SKM-1 (cell line): Measurements from ENCODE around the gene FLYWCH1.

Source experiments
- DNase-seq: peaks from one replicate; lab custom pipeline; 2025; ENCODE audit not compliant: unreplicated experiment; lab: John Stamatoyannopoulos, UW

The FLYWCH1 gene, protein sequence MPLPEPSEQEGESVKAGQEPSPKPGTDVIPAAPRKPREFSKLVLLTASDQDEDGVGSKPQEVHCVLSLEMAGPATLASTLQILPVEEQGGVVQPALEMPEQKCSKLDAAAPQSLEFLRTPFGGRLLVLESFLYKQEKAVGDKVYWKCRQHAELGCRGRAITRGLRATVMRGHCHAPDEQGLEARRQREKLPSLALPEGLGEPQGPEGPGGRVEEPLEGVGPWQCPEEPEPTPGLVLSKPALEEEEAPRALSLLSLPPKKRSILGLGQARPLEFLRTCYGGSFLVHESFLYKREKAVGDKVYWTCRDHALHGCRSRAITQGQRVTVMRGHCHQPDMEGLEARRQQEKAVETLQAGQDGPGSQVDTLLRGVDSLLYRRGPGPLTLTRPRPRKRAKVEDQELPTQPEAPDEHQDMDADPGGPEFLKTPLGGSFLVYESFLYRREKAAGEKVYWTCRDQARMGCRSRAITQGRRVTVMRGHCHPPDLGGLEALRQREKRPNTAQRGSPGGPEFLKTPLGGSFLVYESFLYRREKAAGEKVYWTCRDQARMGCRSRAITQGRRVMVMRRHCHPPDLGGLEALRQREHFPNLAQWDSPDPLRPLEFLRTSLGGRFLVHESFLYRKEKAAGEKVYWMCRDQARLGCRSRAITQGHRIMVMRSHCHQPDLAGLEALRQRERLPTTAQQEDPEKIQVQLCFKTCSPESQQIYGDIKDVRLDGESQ

DNA sequence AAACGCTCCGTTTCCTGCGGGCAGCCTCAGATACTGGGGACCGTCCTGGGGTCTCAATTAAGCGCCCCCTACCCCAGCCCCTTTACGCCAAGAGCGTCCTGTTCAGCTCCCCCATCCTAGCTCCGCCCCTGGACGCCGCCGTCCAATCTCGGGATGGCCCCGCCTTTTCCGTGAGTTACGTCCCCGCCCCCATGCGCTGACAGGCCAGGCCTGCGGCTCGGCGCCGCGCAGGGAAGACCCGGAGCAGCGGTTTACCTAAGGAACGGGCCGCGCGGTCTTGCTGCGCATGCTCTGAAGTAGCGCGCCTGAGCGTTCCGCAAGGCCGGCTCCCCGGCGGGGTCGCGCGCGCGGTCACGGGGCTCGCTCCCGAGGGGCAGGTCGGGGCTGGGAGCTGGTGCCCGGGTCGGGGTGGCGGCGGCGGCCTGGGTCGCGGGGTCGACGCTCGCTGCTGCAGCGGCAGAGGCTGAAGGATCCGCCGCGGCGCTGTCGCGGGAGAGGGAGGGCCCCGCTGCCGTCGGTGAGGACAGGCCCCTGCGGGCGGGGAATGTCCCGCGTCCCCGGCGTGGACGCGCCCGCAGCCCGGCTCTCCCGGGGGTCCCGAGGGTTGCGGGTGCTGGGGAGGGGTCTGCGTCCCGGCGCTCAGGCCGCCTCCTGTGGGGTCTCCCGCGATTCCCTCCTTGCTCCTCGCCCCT, at the start of gene FLYWCH1:
Gene FLYWCH1 (plus strand): TSS at position 294 of the 692 bp plus-strand sequence. CDS start 17,755 bp downstream, outside the sequence.
- peak; percentile 95 for DNase-seq

DNA sequence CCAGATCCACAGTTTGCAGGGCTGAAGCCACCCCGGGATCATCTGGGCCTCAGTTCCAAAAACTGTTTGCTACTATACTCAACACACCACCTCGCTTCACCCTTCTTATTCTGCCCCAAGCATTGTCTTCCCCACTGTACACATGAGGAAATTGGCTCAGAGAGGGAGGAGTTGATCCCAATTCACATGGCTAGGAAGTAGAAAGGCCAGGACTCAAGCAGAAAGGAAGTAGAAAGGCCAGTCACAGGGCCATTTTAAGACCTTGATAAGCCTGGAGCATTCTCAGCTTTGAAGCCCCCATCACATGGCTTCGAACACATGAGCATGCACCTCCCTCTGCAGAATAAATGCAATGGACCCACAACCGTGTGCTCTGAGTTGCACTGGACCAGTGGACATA, 46.1 kb upstream of the FLYWCH1 start:
- DNase-seq: no peak

DNA sequence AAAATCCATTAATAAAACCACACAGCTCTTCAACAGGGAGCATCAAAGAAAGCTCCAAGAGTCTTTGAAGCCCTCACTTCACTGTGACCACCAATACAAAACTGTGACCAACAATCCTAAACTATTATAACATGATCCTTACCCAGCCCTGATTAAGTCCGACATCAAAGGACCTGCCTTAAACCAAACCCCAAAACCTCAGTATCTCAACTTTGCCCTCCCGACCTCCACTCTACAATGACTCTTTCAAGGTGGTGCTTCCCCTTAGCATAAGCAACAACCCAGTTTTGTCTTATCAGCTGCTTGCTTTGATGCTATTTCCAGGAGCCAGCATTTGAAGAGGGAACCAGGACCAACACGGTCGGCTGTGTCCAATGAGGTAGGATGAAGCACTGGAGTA, 45.3 kb upstream of the FLYWCH1 start:
- no peak for DNase-seq

DNA sequence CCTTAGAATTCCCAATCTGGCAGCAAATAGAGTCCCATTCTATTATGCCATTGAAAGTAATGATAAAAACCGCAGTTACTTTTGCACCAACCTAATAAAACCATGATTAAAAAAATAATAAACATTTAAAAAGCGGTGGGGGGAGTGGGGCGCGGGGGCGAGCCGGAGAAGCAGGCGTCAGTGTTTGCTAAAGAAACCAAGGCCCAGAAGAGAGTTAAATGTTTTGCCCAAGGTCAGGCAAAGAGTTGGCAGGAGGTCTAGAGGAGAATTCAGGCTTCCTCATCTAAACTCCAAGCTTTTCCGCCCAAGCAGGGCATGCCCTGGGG, 44.1 kb upstream of the FLYWCH1 start:
- DNase-seq: no peak

DNA sequence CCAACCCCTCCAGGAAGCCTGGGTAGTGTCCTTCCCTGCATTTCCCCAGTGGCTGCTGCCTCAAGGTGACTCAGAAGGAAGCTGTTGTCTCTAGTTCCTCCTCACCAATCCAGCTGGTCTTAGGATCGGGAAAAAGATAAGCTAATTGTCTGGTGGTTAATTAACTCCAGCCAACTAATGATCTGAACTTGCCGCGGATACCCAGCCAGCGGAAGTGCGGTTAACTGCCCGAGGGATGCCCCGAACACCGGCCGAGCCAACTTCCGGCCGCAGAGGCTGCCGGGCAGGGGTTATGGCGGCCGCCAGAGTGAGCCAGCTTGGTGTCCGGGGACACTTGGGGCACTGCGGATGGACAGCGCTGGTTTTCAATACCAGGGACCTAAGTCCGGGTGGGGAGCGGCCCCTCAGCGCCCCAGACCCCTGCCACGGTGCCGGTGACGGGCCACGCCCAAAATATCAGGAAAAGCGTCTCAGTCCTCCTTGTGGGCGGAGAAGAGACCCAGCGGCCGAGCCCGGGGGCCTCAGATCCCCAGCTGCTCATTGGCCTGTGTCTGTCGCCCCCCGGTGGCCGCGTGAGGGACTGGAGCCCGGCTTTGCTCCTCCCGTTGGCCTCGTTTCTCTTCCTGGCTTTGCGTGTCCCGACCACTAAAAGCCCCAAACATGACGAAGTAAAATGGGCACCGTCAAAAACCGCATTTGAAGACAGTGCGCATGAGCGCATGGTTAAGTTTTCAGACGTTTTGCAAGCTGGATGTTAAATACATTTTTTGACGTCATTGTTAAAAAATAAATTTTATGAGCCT, 43.5 kb upstream of the FLYWCH1 start:
- peak; percentile 87 for DNase-seq

DNA sequence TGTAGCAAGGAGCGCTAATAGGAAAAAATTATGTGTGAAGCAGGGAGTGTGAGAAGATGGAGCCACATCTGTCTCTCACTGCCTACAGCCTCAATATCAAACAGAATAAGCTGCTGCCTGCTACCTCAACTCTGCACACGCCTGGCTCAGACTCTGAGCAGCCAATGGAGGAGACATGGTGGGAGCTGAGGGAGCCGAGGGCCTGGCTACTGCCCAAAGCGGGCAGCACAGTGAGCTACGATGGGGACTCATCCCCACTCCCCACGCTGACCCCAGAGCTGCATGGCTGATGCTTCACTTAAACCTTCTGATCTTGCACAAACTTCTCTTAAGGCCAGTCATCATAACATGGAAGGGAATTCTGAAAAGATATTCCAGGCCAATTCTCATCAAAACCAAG, 39.8 kb upstream of the FLYWCH1 start:
- no peak for DNase-seq

DNA sequence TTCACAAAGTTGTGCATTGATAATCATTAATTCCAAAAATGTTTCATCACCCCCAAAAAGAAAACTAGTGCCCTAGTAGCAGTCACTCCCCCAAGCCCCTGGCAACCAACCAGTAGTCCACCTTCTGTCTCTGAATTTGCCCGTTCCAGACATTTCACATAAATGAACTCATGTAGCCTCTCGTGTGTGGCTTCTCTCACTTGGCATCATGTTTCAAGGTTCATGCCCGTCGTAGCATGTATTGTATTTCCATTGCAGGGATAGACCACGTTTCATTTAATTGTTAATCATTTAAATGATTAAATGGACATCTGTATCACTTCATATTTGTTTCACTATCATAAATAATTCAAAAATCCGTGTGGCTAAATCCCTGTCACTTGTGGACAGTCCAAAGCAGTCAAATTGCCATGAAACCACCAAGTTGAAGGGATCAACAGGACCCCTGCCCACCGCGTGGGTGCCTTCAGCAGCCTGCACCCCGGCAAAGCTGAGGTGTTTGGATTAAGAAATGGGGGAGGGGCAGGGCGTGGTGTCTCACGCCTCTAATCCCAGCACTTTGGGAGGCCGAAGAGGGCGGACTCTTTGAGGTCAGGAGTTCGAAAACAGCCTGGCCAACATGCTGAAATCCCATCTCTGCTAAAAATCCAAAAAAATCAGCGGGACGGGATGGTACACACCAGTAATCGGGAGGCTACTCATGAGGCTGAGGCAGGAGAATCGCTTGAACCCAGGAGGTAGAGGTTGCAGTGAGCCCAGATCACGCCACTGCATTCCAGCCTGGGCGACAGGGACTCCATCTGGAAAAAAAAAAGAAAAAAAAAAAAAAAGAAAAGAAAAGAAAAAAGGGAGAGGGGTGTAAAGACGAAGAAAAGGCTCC, 37.5 kb upstream of the FLYWCH1 start:
- DNase-seq: no peak

DNA sequence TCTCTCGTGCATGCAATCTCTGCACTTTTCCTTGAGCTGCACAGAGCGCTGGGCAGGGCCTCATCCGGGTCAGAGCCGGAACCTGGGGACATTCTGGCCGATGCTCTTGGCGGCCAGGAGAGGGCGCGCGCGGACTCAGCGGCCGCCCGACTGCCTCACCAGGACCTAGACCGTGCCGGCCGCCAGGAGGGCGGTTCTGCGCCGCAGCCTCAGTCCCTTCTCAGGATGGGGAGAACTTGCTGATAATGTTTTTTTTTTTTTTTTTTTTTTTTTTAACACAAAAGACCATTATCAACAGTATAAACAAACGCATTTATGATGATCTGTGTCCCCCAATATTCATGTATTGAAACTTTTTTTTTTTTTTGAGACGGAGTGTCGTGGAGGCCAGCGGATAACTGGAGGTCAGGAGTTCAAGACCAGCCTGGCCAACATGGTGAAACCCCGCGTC, 36.8 kb upstream of the FLYWCH1 start:
- DNase-seq: peak; percentile 57

DNA sequence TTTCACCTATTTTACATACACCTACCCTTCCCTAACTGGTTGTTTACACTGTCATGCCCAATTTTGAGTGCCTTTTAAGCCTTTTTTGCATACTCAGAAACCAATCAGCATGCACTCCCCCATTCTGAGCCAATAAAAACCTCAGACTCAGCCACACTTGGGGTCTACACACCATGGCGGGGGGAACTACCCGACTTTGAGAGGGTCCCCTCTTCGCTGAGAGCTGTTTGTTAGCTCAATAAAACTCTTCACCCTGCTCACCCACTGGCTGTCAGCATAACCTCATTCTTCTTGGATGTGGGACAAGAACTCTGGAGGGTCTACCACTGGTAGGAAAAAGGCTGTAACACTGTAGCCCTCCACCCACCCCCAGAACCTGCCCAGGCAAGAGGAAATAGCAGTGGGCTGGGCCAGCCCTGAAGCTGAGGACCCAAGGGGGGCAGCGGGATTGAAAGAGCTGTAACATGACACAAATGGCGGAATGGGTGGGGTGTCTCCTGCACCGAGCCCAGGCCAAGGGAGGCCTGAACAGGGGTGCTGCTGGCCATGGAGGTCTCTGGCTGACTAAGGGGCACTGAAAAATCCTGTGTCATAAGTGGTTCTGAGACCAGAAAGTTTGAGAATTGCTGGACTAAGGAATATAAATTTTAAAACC, 31.8 kb upstream of the FLYWCH1 start:
- DNase-seq: no peak

DNA sequence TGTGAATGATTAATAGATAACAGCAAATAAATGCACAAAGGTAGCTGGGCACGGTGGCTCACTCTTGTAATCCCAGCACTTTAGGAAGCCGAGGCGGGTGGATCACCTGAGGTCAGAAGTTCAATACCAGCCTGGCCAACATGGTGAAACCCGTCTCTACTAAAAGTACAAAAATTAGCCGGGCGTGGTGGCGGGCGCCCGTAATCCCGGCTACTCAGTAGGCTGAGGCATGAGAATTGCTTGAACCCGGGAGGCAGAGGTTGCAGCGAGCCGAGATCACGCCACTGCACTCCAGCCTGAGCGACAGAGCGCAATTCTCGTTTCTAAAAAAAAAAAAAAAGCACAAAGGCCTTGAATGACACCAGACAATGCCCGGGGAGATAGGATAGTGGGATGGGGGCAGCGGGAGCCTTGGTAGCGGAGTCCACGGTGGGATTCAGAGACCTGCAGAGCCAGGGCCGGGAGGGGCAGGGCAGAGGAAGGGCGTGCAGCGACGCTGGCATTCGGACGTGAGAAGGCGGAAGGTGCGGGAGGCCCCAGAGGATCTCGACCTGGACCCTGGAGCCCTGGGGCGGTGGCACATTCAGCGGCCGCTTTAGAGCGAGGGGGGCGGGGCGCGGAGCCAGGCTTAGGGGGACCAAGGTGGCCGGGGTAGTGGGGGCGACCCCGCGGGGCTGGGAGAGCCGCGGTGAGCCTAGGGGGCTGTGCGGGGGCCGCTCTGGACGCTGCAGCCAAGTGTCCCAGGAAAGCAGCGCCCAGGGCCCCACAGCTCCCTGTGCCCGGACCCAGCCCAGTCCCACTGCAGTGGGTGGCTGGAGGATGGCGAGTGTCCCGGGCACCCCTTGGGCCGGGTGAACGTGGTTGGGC, 29.7 kb upstream of the FLYWCH1 start:
- DNase-seq: peak; percentile 13

DNA sequence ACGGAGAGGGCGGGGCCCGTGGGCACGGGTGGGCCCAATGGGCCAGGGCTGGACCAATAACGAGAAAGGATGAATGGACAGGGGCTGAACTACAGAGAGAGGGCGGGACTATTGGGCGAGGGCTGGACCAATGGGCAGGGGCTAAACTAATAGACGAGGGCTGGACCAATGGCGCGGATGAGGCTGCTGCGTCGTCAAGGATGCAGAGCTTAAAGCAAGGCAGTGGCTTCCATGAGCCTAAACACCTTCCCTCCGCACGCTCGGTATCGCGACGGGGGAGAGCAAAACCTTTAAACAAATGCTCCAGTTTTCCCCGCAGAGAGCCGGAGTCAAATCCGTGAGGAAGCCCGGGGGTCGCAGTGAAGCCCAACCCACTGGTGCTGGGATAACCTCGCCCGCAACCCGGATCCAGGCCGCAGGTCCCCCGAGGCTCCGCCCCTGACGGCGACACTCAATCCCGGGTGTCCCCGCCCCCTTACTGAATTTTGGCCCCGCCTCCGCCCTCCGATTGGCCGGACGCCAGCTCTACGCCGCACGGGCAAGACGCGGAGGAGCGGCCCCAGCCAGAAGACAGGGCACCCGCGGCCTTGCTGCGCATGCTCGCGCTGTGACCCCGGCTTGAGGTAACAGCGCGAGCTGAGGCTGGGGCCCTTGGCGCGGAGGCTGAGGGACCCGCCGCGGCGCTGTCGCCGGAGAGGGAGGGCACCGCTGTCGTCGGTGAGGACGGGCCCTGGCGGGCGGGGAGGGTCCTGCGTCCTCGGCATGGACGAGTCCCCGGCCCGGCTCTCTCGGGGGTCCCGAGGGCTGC, 28.9 kb upstream of the FLYWCH1 start, which contains the start of gene FLYWCH2:
Gene FLYWCH2 (plus strand): TSS at position 566 of the 808 bp plus-strand sequence. CDS start 13,235 bp downstream, outside the sequence.
- peak; percentile 94 for DNase-seq

DNA sequence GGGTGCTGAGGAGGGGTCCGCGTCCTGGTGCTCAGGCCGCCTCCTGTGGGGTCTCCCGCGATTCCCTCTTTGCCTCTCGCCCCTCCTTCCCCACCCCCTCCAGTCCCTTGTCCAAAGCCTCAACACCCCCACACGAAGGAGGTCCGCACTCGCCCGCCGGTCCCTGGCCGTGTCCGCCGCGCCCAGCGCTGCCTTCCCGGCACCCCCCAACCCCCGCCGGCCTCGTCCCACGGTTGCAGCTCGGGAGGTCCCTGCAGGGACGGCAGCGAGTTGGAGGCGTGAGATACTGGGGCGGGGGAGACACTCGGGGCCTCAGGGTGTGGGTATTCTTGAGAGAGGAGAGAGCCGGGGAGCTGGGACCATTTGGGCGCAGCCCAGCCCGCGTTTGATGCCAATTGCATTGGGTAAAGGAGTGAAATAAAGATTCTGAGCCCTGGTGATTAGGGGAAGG, 28.2 kb upstream of the FLYWCH1 start:
- no peak for DNase-seq

DNA sequence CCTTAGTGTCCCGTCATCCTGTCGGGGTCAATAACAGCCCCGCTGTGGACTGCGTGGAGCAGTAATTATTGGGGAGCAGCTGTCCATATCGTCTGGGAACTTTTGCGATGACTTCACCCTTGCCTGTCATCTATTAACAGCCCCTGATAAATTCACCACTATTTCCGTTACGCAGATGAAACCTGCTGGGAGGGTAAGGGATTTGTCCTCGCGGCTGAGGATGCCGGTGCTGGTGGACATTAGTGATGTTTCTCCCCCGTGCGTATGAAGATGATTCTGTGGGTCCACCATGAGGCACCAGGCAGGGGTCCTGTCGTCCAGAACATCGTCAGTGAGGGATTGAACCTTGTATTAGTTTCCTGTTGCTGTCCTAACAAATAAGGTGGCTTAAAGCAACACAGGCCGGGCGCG, 27.7 kb upstream of the FLYWCH1 start:
- no peak for DNase-seq

DNA sequence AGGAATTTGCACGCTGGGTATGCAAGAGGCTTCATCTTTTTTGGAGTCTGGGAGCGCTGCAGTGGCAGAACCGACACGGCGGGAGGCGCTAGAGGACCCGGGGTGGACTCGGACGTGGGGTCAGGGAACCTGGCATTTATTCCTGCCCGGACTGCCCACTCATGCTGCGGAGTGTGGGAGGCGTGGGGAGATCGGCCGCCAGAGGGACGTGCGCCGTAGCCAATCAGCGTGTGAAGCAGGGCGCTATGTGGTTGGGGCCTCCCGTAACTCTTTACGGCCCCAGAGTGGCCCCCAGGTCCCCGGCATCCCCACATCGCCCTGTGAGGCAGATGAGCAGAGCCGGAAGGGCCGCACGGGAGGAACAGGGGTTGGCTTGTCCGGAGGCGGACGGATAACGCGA, 17.5 kb upstream of the FLYWCH1 start:
- no peak for DNase-seq

DNA sequence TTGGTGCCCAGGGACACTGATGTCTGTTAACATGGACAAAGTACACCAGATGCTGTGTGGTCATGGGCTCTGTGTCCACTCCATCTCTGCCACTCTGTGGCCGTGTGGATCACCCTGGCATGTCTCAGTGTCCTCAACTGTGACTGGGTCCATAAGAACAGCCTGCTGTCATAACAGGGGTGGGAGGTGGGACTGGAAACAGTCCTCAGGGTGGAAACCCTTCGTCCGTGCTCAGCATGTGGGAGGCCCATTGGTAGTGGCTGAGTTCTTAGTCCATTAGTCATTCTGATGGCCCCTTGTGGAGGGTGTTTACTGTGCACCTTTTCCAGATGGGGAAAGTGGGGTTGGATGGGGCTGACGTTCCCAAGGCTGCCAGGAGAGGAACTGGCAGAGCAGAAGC, 15.9 kb upstream of the FLYWCH1 start:
- DNase-seq: no peak

DNA sequence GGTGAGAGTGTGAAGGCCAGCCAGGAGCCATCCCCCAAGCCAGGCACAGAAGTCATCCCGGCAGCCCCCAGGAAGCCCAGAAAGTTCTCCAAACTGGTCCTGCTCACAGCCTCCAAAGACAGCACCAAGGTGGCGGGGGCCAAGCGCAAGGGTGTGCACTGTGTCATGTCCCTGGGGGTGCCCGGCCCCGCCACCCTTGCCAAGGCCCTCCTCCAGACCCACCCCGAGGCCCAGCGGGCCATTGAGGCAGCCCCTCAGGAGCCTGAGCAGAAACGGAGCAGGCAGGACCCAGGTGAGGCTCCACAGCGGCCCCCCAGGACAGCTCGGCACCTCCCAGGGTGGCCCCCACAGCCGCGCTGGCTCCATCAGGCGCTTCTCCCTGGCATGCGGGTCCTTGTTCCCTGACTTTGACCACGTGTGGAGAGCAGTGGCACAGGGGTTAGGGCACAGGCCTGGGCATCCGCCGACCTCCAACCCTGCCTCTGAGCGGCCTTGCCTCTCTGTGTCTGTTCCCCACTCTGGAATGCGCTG, 15.2 kb upstream of the FLYWCH1 start:
- DNase-seq: no peak

DNA sequence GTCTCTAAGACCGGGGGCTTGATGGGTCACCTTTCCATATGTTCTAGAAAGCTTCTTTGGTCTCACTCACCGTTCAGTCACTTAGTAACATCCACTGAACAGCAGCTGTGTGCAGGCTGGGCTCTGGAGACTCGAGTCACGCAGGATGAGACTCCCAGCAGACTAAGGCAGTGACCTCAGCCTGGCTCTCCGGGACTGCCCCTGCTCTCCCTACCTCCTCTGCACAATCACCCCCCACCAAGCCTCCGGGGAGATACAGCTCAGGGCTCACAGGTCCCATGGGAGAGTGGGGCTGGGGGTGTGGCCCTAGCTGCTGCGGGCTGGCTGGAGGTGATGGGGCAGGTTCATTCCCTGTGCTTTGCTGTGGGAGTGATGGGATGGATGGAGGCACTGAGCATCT, 14.6 kb upstream of the FLYWCH1 start:
- no peak for DNase-seq
